Suppressor macrophage treated with lipopolysaccharide for 4 hours (primary cell): Measurements from ENCODE around the gene LRIT1.

ENCODE experiments used
- DNase-seq: peaks from one replicate; pipeline ENCODE4 v3.0.0-alpha.2; 2020

LRIT1 gene

DNA sequence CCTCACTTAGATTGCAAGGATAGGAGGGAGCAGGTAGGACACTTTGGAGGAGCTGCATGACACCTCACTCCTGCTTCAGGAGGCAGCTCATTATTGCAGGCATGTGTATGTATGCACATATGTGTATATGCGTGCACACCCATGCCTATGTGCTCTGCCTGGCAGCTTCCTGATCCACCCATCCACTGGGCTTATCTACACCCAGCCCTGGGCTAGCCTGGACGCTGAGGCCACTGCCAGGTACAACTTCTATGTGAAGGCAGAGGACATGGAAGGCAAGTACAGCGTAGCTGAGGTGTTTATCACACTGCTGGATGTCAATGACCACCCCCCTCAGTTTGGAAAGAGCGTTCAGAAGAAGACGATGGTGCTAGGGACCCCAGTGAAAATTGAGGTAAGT lies 29.3 kb downstream of the LRIT1 start:
- no peak for DNase-seq

DNA sequence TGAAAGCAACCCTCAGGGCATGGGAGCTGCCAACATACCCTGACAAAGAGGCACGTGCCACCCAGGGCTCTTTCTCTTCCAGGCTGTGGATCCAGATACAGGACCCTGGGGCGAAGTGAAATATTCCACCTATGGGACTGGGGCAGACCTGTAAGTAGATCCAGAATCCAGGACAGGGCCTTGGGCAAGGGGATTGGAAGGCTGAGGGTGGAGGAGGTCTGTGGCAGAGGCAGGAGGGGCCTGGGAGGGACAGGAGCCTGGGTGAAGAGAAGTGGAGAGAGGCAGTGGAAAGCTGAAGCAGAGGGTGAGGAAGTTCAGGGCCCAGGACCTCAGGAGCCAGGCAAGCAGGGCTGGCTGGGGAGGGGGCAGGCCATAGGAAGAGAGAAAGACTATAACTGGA lies 29.8 kb downstream of the LRIT1 start:
- no peak for DNase-seq

DNA sequence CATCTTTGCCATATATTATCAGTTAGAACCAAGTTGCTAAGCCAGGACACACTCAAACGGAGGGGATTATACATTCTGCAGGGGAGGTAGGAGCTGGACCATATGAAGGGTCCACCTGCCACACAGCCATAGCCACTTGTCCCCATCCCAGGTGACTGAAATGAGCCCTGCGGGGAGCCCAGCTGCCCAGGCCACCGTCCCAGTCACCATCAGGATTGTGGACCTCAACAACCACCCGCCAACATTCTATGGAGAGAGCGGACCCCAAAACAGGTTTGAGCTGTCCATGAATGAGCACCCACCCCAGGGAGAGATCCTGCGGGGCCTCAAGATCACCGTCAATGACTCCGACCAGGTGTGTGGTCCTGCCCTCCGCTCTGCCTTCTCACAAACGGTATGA lies 33.3 kb downstream of the LRIT1 start:
- DNase-seq: no peak

DNA sequence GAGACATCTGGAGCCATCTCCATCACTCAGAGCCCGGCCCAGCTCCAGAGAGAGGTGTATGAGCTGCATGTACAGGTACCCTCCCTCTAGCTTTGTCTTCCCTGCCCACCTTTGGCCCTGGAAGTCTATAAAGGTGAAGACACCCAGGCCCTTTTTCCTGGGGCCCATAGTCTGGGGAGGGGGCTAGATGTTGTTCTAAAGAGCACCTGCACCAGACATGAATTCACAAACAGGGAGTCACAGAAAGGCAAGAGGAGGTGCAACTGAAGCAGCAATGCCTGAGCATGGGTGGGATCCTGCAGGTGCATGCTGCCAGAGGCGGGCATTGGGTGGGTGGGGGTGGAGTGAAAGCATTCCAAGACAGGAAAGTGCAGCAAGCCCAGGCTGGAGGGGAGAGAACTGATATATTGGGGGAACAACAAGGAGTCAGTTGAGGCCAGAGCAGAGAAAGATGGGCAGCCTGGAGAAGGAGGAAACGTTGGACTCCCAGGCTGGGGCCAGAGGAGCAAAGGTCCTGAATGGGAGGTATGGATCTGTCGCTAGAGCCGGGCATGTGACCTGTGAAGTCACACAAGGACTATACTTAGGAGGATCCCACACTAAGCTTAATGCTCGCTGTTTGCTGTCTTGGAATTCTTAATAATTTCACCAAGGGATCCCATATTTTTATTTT lies 35.4 kb downstream of the LRIT1 start:
- no peak for DNase-seq

DNA sequence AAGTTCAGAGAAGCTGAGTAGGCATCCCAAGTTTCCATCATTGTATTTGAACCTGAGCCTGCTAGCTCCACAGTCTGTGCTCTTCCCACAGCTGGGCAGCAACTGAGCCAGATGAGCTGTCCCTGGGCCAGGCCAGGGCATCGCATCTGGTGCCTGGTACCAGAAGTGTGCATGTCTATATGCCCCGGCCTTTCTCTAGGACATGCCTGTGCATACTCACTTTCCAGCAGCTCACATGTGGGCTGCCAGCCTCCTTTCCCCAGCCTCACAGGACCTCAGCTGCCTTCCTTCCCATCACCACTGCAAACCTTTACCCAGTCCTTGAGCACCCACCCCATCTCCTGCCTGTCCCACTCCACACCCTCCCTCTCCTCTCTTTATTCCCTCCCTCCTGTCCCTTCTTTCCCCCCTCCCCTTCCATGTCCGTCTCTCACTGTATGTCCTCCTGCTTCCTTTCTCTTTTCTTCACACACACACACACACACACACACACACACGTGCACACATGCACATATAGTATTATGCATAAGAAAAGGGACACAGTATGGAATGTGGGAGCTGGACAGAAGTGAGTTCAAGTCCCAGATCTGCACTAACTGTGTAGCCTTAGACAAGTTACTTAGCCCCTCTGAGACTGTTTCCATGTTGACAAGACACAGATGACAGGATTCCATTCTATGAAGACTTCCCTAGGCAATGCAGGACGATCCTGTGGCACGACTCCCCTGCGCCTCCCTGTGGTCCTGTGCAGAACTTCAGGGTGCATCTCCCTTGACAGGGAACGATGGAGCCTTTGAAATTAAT lies 36.1 kb downstream of the LRIT1 start:
- DNase-seq: peak; percentile 63

DNA sequence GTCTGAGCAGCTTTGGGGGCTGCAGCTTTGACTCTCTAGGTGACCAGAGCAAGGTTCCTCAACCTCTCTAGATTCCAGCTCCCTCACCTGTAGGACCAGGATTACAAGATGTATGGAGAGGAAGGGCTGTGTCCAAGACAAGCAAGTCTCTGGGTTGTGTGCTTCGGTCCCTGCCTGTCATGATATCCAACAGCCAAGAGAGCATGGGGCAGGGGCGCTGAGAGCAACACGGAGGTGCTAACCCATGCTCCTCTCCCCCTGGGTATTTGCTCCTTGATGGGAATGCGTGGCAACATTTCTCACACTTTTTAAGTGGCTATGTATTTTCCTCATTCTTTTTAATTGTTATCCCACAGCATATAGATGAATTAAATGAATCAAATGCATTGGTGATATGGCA lies 36.7 kb downstream of the LRIT1 start:
- DNase-seq: no peak

DNA sequence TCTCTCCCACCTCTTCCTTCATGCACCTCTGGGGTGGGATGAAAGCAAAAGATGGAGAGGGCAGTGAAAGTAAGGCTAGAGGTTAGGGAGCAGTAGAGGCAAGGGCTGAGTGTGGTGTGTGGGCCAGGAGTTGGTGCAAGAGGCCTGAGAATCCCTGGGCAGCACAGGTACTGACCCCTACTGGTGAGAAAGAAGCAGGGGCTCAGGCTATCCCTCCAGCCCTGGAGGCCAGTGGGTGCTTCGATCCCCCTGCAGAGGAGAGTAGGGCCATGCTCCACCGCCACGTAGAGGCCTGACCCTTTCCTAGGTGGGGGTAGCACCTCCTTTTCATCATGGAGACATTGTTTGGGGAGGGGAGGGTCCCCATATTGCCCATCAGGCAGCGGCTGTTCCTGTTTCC lies 37.2 kb downstream of the LRIT1 start:
- peak; percentile 1 for DNase-seq

DNA sequence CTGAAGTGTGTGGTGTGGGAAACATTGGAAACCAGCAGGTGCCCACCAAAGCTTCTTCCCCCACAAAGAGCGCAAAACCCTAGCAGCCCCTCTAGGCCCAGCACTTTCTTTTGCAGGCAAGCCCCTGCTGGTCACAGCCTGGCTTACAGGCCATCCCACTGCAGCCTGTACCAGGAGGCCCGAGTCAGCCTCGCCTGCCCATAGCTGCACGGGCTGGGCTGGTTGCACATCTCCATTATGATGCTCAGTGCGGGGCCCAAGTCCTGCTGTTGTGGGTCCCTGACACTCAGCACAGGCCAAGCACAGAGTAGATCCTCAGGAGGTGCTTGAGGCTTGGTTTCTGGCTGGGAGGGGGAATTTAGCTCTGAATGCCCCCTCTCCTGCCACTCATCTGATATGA lies 39.0 kb downstream of the LRIT1 start:
- DNase-seq: no peak

DNA sequence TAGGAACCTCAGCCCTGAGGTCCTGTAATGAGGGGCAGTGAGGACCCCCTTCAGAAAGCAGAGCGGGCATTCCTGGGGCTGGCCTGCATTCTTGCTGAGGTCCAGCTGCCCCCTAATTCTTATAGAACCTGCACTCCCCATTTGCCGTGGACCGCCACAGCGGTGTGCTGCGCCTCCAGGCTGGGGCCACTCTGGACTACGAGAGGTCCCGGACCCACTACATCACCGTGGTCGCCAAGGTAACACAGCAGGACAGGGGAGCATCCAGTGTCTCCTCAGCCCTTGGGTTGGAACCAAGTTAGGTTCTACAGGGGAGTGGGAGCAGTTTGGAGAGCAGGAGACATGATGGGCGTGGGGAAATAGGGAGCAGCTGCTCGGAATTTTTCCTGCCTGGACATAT lies 39.7 kb downstream of the LRIT1 start:
- DNase-seq: no peak

DNA sequence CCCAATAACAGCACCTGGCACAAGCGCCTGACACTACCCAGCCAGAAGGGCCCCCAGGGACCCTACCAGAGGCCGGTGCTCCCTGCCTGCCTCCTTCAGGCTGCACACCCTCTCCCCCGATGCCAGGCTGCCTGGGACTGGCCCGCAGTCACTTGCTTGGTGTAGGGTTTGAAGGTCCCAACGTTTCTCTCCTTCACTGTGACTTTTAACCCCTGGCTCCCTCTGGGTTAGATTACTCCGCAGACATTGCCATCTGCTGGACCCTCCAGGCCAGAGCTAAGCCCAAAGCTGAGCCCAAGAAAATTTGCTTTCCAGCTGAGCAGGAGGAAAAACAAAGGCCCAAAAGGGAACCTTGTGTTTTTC lies 40.1 kb downstream of the LRIT1 start:
- no peak for DNase-seq

DNA sequence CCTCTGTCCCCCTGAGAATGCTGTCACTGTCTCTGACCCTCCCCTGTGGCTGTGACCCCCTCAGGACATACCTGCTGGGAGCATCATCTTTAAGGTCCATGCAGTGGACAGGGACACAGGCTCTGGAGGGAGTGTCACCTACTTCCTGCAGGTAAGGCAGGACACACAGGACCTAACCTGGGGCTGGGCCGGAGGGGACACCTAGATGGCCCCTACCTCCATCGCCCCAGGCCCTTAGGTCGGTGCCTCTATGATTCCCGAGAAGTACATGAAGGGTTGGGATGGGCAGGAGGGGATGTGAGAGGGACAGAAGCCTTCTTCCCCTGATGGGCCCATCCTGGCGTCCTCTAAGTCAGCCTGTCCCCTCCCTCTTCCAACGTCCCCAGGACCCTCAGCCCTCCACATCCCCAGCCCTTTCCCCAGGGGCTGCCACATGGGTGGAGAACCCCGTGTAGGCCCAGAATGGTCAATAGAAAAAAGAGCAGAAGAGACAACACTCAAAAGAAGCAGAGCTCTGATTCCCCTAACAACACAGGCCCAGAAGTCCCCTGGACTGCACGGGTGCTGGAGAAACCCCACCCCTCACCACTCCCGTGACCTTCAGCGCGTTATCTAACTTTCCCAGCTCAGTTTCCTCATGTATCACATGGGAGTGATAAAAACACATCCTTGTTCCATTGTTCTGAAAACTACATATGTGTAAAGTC lies 40.7 kb downstream of the LRIT1 start:
- DNase-seq: no peak

DNA sequence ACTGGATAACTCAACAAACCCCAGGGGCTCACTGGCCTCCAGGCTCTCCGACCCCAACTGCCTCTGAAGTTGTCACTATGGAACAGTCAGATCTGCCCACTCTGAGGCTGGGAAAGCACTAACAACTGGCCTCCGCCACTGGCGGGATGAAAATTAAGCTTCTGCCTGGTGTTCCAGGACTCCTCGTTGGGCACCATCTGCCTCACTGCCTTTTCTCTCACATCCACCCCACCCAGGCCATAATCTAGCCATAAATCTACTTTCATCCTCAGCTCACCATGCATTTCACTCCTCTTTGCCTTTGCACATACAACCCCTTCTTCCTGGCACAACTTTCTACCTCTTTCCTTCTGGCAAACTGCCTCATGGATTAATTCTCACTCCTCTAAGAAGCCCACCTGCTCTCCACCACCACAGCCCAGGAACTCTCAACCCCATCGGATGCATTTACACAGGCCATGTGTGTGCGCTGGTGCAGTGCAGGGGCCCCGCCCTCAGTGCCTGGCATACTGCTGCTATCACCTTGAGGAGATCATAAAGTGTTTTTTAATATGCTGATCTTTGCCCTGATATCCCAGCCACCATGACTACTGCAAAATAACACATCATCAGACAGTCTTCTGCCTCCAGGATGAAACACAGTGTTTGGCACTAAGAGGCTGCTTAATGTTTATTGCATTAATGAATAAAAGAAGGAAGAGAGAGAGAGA lies 43.0 kb downstream of the LRIT1 start:
- no peak for DNase-seq

DNA sequence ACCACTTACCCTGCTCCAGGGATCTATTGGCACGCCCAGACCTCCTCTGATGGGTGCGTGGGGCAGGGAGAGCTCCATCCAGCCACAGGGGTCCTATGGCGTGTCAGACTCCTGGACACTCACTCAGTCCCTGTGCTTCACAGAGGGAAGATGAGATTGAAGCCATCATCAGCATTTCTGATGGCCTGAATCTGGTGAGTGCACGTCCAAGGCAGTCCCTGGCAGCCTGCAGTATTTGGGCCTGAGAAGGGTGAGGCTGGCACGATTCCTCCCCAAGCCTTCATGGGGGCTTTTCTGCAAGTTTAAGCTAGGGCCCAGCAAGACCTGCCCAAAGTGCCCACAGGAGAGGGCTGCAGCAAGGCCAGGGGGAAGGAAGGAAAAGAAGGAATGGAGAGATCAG lies 43.7 kb downstream of the LRIT1 start:
- DNase-seq: no peak

DNA sequence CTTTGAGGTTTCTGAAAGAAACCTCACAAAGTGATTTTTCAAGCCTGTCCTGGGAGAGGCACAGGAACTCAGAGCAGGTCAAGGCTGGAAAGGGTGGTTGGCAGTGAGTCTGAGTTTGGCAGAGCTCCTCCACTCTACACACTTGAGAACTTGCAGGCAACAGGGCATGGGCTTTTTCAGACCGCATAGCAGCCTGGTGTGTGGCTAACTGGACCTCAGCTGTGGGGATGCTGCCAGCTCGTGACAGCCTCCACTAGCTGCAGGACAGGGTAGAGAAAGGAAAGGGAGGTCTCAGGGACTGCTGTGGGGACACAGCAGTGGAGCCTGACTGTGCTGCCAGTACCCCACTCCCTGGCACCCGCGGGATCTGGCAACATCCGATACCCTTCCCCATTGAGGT lies 44.4 kb downstream of the LRIT1 start:
- DNase-seq: no peak

DNA sequence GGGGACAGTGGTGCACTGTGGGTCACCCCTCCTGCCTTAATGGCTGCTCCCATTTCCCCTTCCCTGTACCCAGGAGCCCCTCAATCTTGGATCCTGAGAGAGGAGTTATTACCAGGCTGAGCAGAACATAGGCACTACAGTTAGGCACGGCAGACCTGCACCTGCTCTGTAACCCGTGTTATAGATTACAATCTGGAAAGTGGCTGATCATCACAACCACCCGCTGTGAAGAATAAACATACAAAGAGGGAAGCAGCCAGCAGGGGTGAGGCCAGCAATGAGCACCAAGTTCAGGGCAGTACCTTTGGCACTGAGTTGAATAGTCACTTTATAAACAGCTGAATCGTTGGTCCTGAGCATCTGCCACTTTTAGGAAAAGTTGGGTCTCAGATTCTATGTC lies 45.3 kb downstream of the LRIT1 start:
- no peak for DNase-seq

DNA sequence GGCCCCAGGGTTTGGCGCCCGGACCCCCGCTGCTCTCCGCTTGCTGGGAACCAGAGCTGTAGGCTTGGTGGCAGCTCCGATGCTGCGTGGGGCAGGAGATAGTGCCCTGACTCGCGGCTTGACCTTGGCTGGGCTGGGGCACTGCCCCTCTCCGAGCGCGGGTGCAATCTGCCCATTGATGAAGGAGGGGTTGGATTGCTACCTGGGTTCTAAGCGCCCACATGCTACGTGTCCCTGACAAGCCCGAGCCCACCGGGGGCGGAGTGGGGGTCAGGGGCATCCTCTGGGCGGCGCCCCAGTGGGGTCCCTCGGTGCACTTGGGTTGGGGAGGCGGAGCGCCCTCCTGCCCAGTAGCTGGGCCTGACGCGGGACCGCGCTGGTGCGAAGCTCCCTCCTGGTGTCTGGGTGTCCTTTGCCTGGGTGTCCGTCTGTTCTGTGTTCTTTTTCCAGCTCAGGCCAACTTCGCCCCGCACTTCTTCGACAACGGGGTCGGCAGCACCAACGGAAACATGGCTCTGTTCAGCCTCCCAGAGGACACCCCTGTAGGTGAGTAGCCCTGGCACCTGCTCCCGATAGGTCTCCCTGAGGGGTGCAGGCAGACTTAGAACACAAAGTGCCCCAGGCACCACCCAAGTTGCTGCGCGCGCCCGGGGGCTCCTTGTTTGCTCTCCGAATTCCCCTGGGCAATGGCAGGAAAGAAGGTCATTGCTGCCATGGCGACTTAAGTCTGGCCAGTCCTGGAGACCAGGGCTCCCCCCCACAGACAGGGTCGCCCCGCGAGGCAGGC lies 46.1 kb downstream of the LRIT1 start:
- DNase-seq: no peak

DNA sequence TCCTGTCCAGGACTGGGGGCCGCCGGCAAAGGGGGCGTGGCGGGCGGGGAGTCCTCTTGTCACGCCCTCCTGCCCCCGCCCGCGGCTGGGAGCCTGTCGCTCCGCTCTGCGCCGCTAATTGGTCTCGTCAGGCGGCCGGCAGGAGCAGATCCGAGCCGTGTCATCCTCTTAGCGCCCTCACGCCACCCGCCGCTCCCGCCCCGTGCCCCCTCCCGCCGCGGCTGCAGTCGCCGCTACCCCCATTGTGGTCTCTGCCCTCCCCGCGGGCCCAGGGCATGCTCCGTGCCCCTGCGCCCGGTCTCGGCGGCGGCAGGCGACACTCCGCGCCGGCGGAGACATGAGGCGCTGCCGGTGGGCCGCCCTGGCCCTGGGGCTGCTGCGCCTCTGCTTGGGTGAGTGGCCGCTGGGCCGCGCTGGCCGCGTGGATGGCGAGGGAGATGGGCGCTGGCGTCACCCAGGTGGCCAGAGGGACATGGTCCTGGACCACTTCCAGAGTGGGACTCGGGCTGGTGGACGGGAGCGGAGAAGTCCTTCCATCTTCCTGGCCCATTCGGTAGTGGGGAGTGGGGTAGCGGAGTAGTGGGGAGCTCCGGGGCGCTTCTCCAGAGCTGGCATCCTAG lies 46.8 kb downstream of the LRIT1 start, which contains the start of gene CDHR1:
TSS of gene CDHR1 (plus strand) at position 114 of the 620 bp plus-strand sequence. CDS start at position 338, 224 bp downstream.
- DNase-seq: peak; percentile 3

DNA sequence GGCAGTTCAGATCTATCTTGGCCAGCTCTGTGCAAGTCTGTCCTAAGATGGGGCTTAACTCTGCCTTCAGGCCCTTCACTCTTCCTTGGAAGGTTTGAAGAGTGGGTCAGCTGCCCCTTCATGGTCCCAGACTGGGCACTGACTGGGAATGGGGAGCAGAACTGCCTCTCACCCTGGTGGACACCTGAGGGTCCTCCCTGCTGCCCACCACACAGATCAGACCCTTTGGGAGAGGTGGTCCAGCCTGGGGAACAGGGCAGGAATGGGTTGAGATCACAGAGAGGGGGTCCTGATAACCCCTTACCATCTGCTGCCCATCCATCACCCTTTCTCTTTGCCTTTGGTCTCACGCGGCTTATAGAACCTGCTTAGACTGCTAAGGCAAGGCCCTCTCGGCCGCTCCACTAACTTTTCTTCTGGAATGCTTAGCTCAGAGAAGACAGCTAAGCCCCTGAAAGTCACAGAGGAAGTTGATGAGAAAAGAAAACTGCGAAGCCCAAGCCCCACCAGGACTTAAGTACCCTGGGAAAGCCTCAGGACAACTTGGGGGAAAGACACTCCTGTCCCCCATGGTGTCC lies 47.4 kb downstream of the LRIT1 start:
- no peak for DNase-seq

DNA sequence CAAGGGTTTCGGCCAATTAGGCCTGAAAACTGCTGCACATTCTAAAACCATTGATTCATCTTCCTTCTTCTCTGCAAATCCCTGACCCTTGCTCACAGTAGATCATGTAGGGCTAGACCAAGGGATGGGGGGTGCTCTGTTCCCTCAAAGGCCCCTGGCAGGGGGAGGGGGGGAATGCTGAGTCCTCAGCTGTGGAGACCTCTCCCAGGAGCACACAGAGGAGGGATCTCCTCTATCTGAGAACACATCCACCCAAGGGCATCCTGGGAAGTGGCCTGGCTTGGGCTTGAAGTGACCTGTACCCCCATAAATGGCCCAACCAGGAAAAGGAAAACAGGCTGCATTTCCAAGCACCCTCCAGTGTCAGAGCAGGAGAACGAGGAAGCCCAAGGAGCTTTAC lies 48.0 kb downstream of the LRIT1 start:
- DNase-seq: no peak

DNA sequence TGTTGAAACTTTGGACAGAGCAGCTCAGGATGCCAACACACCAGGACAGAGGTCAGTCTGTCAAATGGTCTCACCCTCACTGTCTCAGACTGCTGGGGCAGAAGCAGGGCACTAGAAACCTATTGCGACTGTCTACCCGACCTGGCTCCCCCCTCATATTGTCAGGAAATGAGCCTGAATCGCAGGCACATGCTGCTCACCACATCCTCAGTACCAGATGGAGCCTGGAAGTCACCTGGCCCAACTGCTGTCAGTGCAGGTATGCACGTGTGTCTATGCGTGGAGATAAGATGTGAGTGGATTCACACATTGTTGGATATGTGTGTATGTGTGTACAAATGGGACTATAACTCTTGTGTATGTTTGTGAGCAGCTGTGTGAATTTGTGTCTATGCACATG lies 50.2 kb downstream of the LRIT1 start:
- DNase-seq: no peak

DNA sequence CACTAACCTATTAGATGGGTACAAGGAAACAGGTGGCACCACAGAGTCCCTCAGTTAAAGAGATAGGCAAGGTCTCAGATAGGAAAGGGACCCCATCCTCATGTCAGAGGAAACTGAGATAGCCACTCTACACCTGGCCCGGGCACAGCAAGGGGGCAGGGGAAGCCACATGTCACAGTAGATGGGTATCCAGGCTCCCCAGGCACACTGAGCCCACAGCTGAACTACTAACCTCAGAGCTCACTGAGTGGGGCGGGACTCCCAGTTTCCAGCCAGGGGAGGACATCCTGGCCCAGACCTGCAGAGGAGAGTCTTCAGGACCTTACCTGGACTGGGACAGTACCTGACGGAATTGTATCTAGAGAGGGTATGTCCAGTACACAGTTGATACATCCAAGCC lies 50.7 kb downstream of the LRIT1 start:
- no peak for DNase-seq

DNA sequence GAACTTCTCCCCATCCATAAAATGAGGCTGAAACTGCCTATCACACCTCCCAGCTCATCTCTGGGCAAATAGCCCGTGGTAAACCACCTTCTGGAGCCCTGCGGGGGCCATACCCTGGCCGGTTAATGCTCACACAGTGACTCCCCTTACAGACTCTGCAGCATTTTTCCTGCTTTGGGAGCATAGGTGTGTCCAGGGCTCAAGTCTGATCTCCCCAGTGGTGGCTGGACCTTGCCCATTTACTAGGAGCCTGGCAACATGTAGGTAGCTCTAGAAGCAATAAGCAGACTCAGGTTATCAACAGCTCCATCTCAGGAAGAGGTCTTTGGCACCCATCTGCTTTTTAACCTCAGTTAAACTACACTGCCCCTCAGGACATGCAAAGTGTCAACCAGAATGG lies 52.5 kb downstream of the LRIT1 start:
- DNase-seq: no peak
